ENCODE results near the gene MBNL2. TPM values are rescaled to one million over a fixed set of nuclear protein-coding genes. Genes with fewer than 3 reads are reported as not detected.

The MBNL2 gene
- total and polyA plus RNA-seq, 2 of the 13 experiments (the other 11 are each of a cell fraction or from before 2014, with no cell fraction given), result 30.8 to 59.0 TPM

DNA sequence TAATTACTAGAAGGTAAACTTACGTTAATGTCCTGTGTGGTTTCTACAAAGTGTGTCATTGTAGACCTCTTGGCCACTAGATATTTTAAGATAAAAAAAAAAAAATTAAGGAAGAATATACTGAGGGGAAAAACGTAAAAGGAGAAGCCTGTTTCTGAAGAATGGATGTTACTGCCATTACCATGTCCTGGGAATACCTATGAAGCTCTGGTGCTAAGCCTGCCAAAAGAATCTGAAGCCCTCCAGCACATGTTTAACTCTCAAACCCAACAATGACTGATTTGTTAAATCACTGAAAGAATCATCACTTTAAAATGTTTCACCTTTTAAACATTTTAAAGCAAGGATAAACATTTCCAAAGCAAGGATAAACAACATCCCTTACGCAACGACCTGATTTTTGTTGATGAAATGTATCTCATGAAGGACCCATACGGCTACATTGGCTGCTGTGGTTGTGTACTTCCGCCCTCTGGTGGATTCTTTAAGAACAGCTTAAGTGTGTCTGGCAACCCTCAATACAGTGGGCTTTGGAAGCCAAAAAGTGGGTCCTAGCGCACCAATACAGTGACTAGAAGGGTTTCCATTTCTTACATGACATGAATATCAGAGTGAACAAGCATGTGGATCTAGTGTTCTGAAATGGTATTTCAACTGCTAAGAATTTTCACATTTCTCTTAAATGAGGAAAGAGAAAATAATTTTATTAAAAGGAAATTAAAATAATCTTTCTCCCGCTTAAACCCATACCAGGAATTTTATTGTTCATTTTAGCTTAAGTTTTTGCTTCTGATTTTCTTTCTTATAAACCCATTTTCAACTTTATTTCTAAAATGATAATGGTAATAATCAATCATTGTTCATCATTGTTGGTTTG lies 137.3 kb downstream of the MBNL2 start (continued):
- TF ChIP-seq ZBTB1 (CRISPR knock-in tag; IDR thresholded peaks at IDR 0.05; ENCODE audit: borderline replicate concordance) (no peak), BRCA1 (CRISPR knock-in tag; IDR thresholded peaks at IDR 0.05) (peak; percentile 32; the same call in 1 of the 2 replicates), HNRNPUL1 (IDR thresholded peaks at IDR 0.05; ENCODE audit: low read depth, low read length) (no peak), KAT8 (CRISPR knock-in tag; IDR thresholded peaks at IDR 0.05) (no peak)
- TF ChIP-seq, protein P1, sequence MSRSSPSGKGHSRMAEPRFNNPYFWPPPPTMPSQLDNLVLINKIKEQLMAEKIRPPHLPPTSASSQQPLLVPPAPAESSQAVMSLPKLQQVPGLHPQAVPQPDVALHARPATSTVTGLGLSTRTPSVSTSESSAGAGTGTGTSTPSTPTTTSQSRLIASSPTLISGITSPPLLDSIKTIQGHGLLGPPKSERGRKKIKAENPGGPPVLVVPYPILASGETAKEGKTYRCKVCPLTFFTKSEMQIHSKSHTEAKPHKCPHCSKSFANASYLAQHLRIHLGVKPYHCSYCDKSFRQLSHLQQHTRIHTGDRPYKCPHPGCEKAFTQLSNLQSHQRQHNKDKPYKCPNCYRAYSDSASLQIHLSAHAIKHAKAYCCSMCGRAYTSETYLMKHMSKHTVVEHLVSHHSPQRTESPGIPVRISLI (CRISPR knock-in tag; IDR thresholded peaks at IDR 0.05; ENCODE audit: borderline replicate concordance), result no peak

DNA sequence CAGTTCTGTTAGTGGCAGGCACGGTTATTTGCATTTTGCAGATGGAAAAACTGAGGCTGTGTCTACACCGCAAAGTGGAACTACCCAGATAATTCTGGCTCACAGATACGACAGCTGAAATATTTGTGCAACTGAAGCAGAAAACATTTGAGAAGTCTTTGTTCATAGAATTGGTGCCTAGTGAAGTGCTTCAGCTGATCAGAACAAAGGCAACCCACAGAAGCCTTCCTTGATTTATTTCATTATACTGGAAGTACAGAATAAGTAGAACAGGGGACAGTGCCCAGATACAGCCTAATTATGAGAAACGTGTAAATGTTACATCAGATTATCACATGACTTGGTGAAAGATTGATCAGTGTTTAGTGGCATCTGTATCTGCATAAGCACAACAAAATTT lies 138.5 kb downstream of the MBNL2 start:
- DNase-seq (ENCODE audit: low spot score), result no peak
- no peak overlapping the region for H2AFZ ChIP-seq (ENCODE audit: low read length)
- H3K79me2 ChIP-seq (ENCODE audit: insufficient read depth, low read length), result no peaks in the 10 kb centered on the region
- FAIRE-seq, result no peak
- POLR2A ChIA-PET, result no interaction called here
- no peak overlapping the region for H3K4me2 ChIP-seq (ENCODE audit: low read depth, low read length)
- no peaks in the 10 kb centered on the region for H4K20me1 ChIP-seq (ENCODE audit: insufficient read depth, low read length)
- no TSS peak for BruUV-seq (replicated peaks)
- H3K27me3 ChIP-seq (ENCODE audit: control insufficient read depth in 1 of 2, insufficient read depth in 2 of 2, low read length in 2 of 2), result no peaks in the 10 kb centered on the region
- WGBS (ENCODE audit: low lambda C conversion rate), result 96% methylated on average over 4 of the region's 4 CpGs
- H3K4me3 ChIP-seq (replicated peaks in 1 of 3; ENCODE audit: insufficient read depth in 1 of 3, low read depth in 2 of 3, low read length in 3 of 3), result no peak overlapping the region
- no peaks in the 10 kb centered on the region for H3K9me3 ChIP-seq (ENCODE audit: low read length)
- H3K9ac ChIP-seq (ENCODE audit: insufficient read depth, low read depth, low read length), result no peak overlapping the region
- CTCF ChIA-PET (ENCODE audit: low intra/inter-chr PET ratio, low total read pairs), result no interaction called here
- ATAC-seq, result no peak
- in situ Hi-C loops (cut with HindIII; ENCODE audit: extremely low pct_ligation_motif_present, low pct_unique_long_range_greater_than_20kb) (no loop called here), intact Hi-C loops (cut with micrococcal nuclease; ENCODE audit: unreplicated experiment) (loop anchor here (10.0 kb wide), 1 partner anchor 214 kb away; no protein-coding TSS in a partner anchor)
- peaks cover 15% of the 10 kb centered on the region for H3K4me1 ChIP-seq (ENCODE audit: insufficient read depth, low read length)
- H3K27ac ChIP-seq (ENCODE audit: extremely low read length, insufficient read depth, low read length), result no peak overlapping the region
- peaks cover 22 to 67% of the 10 kb centered on the region in 2 experiments for H3K36me3 ChIP-seq (replicated peaks in 1 of 2; ENCODE audit: control insufficient read depth in 1 of 2, insufficient read depth in 2 of 2, low read length in 2 of 2)
- TF ChIP-seq SETDB1 (CRISPR knock-in tag; IDR thresholded peaks at IDR 0.05; ENCODE audit: borderline replicate concordance), result no peak
- no peak for TF ChIP-seq SIN3A (IDR thresholded peaks at IDR 0.05; ENCODE audit: borderline replicate concordance, low read depth, low read length)
- no peak for TF ChIP-seq SAP130 (CRISPR knock-in tag; IDR thresholded peaks at IDR 0.05; ENCODE audit: low read depth)
- TF ChIP-seq, protein P2, sequence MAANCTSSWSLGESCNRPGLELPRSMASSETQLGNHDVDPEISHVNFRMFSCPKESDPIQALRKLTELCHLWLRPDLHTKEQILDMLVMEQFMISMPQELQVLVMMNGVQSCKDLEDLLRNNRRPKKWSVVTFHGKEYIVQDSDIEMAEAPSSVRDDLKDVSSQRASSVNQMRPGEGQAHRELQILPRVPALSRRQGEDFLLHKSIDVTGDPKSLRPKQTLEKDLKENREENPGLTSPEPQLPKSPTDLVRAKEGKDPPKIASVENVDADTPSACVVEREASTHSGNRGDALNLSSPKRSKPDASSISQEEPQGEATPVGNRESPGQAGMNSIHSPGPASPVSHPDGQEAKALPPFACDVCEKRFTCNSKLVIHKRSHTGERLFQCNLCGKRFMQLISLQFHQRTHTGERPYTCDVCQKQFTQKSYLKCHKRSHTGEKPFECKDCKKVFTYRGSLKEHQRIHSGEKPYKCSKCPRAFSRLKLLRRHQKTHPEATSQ (CRISPR knock-in tag; IDR thresholded peaks at IDR 0.05; ENCODE audit: borderline replicate concordance), result no peak
- no peak for TF ChIP-seq NFE2L2 (IDR thresholded peaks at IDR 0.05; ENCODE audit: low read length)
- TF ChIP-seq, protein P3, sequence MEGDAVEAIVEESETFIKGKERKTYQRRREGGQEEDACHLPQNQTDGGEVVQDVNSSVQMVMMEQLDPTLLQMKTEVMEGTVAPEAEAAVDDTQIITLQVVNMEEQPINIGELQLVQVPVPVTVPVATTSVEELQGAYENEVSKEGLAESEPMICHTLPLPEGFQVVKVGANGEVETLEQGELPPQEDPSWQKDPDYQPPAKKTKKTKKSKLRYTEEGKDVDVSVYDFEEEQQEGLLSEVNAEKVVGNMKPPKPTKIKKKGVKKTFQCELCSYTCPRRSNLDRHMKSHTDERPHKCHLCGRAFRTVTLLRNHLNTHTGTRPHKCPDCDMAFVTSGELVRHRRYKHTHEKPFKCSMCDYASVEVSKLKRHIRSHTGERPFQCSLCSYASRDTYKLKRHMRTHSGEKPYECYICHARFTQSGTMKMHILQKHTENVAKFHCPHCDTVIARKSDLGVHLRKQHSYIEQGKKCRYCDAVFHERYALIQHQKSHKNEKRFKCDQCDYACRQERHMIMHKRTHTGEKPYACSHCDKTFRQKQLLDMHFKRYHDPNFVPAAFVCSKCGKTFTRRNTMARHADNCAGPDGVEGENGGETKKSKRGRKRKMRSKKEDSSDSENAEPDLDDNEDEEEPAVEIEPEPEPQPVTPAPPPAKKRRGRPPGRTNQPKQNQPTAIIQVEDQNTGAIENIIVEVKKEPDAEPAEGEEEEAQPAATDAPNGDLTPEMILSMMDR (CRISPR knock-in tag; IDR thresholded peaks at IDR 0.05), result no peak
